ENCODE data around the gene BRPF1.
A peak's percentile ranks its signal among the peaks of the same experiment; 100 is the strongest.

BRPF1 gene

GRCh38 chr3:9701711-9702110 lies 29.8 kb upstream of the BRPF1 start:
- no peak for DNase-seq

DNA sequence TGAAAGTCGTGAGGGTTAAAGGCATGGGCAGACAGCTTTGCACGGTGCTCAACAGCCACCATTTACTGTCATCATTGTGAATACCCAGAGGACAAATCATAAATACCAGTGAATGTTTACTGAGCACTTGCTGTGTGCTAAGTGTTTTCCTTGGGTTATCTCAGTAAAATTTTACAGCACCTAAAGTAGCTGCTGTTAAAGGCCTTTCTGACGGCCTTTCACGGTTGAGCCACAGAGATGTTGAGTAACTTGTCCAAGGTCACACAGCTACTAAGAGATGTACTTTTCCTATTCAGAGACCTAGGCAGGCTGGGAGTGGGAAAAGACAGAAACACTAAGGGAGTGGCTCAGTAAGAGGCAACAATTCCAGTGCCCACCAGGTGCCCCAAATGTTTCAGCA lies 28.3 kb upstream of the BRPF1 start:
- DNase-seq: no peak

DNA sequence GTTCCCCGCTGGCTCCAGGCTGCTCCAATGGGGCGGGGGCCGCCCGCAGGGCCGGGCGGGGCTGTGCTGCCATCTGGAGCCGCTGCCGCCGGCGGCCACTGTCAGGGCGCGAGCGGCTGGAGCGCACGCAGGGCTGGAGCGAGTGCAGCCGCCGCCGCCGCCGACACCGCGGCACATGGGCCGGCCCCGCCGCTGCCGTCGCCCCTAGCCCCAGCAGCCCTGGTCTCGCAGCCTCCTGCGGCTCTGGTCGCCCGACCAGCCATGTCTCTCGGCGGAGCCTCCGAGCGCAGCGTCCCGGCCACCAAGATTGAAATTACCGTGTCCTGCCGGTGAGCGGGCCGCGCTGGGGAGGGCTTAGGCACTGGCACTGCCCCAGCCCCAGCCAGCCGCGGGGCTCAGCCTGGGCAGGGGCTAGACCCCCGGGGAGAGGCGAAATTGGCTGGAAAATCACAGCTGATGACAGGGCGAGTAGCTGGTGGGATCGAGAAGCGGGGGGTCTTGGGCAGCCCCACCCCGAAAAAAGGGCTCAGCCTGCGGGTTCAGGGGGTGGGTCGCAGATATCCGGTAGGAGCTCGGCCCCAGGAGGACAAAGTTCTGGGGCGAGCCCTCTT lies 27.7 kb upstream of the BRPF1 start, which contains the start of gene CPNE9:
CPNE9 (plus strand) TSS at position 98 of the 611 bp plus-strand sequence; CDS start at position 262, 164 bp downstream.
- DNase-seq: no peak

- no peak for DNase-seq
These were observed 26.9 kb upstream of the BRPF1 start for GRCh38 chr3:9704347-9705322.

GRCh38 chr3:9710174-9710739 lies 21.3 kb upstream of the BRPF1 start:
- DNase-seq: no peak

GRCh38 chr3:9712415-9712814 lies 19.1 kb upstream of the BRPF1 start:
- no peak for DNase-seq

GRCh38 chr3:9713142-9713541 lies 18.4 kb upstream of the BRPF1 start:
- no peak for DNase-seq

DNA sequence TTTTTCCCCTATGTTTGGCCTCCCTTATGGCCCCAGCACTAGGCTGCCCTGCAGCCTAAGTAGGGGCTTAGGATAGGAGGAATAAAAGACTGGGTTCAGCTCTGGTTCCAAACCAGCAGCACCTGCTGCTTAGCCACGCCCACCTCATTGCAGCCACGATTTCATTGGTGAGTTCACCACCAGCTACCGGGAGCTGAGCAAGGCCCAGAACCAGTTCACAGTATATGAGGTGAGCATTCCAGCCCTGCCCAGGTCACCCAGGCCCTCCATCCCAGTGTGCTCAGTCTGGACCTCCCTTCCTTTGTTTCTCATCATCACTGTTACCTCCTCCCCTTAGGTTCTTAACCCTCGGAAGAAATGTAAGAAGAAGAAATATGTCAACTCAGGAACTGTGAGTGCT lies 16.4 kb upstream of the BRPF1 start:
- no peak for DNase-seq

- DNase-seq: peak; percentile 59
These were observed 15.6 kb upstream of the BRPF1 start for GRCh38 chr3:9715764-9716437.

DNA sequence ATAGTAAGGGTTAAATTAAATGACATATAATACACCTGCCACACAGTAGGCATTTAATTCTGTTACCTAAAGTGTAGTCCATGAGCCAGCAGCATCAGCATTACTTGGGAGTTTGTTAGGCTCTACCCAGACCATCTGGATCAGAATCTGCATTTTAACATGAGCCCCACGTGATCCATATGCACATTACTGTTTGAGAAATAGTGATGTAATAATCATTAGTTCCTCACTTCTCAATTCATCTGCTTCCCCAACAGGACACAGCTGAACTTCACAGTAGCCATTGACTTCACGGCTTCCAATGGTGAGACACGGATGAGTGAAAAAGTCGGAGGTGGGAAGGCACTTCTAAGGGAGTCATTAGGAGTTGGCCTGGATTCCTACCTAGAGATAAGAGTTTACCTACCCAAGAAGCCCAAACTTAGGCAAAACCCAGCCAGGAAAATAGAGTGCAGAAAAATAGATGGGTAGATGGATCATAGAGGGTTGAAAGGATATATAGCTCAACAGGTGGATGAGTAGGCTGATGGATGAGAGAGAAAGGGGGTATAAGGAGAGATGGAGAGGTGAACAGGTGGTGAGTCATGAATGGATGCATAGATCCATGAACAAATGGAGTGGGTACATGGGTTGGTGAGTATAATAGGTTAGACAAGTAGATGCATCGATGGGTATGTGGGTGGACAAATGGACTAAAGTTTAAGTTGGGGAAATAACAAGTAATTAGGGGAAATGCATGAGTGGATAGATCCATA lies 14.6 kb upstream of the BRPF1 start:
- no peak for DNase-seq

DNA sequence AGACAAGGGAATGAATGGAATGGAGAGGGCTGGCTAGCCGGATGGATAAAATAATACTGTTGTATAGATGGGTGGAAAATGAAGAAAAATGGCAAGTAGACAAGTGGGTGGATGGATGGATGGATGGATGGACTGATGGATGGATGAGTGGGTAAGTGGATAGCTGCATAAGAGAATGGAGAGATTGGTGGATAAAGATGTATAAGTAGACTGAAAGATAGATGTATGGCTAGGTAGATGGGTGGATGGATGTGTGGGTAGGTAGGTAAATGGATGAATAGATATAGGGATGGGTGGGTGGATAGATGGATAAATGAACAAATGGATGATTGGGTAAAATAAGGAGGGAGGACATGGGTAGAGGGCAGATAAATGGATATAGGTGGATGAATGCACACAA lies 14.0 kb upstream of the BRPF1 start:
- DNase-seq: no peak

DNA sequence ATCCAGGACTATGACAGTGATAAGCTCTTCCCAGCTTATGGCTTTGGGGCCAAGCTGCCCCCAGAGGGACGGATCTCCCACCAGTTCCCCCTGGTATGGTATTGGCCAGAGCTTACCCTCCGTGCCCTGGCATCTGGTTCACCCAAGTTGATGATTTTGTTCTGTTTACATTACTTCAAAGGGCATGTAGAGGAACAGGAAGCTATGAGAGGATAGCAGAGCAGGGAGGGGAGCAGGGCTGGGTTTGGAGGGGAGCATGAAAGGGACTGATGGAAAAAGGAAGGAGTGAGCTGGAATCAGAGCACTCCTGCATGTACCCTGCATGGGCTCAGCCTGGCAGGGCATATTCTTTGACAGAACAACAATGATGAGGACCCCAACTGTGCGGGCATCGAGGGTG lies 13.4 kb upstream of the BRPF1 start:
- no peak for DNase-seq

- DNase-seq: no peak
These were observed 10.4 kb upstream of the BRPF1 start for GRCh38 chr3:9721015-9721699.

DNA sequence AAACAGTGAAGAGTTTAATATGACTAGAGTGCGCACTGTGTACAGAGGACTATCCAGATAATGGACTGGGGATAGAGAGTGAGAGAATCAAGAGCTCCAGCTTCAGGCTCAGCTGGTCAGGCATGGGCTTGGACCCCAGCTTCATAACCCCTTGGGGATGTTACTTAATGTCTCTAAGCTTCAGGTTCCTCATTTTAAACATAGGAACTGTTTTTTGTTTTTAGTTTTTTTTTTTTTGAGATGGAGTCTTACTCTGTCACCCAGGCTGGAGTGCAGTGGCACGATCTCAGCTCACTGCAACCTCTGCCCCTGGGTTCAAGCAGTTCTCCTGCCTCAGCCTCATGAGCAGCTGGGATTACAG lies 9.9 kb upstream of the BRPF1 start:
- DNase-seq: no peak

- DNase-seq: no peak
These were observed 5.6 kb upstream of the BRPF1 start for GRCh38 chr3:9725775-9726515.

DNA sequence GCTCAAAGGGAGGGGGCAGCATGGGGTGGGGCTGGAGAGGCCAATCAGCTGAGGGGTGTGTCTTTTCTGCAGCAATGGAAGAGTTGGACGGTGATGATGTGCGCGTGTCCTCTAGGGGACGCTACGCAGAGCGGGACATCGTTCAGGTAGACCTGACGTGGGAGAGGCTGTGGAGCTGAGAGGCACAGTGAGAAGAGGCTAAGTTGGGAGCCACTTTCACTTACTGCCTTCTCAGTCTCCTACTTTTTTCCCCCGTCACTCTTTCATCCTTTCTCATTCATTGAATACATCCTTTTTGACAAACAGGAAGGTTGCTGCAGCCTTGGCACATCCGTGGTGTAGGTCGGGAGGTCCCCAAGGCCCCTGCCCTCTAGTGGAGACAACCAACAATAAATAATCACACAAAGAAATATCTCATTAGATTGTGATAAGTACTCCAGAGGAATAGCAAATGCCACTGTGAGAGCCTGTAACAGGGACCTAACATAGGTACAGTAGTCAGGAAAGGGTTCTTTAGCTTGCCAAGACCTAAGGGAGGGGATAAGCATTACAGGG lies 4.4 kb upstream of the BRPF1 start:
- peak; percentile 55 for DNase-seq

GRCh38 chr3:9727743-9728142 lies 3.8 kb upstream of the BRPF1 start:
- DNase-seq: no peak

DNA sequence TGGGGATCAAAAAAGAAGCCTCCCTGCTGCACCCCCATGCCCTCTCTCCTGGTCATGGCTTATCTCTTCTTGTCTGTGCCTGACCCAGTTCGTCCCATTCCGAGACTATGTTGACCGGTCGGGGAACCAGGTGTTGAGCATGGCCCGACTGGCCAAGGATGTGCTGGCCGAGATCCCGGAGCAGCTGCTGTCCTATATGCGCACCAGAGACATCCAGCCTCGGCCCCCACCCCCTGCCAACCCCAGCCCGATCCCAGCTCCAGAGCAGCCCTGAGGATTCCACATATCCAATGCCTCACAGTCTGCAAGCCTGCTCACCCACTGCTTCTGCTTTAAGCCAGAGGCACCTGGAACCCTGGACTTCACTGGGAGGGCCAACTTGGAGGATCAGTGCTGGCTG lies 2.1 kb upstream of the BRPF1 start:
- no peak for DNase-seq

- DNase-seq: no peak
These were observed 804 bp upstream of the BRPF1 start for GRCh38 chr3:9730657-9731205.

- DNase-seq: peak; percentile 35
These were observed 675 bp downstream of the BRPF1 start for GRCh38 chr3:9732080-9732739.

All from CD4-positive, alpha-beta T cell treated with Interferon gamma for 1 hour (primary cell).